ENCODE data around the gene ITSN1.

GRCh38 chr21:33940164-33940880, 298.0 kb downstream of the ITSN1 start:
- no peak for TF ChIP-seq CTCF (IDR thresholded peaks at IDR 0.05)
- no peak for TF ChIP-seq POLR2A (IDR thresholded peaks at IDR 0.05)
